Astrocyte (in vitro differentiated cells and primary cell): ENCODE results near the gene P2RY6.

Experiments used
- CTCF ChIP-seq: IDR thresholded peaks from 2 replicates; pipeline ENCODE4 v1.5.1; 2011; ENCODE audit warnings: low read depth, mild to moderate bottlenecking, inconsistent platforms, low read length, moderate library complexity; ENCODE audit not compliant: insufficient read depth
- EZH2 ChIP-seq: IDR thresholded peaks from 2 replicates; pipeline ENCODE4 v1.6.1; 2012; ENCODE audit warnings: mild to moderate bottlenecking, low read length, inconsistent platforms; ENCODE audit not compliant: insufficient read depth

DNA sequence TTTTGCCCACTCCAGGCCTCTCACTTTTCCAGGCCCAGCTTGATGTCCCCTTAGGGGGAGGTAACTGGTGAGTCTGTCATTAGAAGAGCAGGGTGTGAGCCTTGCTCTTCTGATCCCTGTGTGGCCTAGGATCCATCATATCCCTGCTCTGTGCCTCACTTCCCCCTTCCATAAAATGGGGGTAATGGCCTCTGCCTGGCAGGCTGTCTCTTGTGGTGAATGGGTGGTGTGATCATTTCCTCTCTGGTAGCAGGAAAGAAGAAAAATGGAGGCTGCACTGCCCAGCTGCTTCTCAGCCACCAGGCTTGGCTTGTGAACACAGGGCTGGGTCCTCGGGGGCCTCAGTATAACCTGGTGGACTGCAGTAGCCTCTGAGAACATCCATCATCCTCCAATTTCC, 41.5 kb downstream of the P2RY6 start:
- no peak for TF ChIP-seq EZH2
- TF ChIP-seq CTCF, result no peak
